HepG2 (cell line): ENCODE results near the gene TMEM144. TPM values are rescaled to one million over a fixed set of nuclear protein-coding genes. Genes with fewer than 3 reads are reported as not detected.

Experiments
- ATAC-seq: fragments of 200-7000 bp; cut with Tn5 transposase; 3 replicates; pipeline ENCODE4 v1.9.1; 2020; ENCODE audit warnings: mild to moderate bottlenecking, moderate library complexity
- BruUV-seq: library from RNA; stranded (reverse); fragments of 400-500 nt; replicated peaks from 2 replicates; lab custom pipeline; 2021; lab: Mats Ljungman, UMichigan
- CTCF ChIA-PET: fragments of 300-600 bp; formaldehyde crosslinking; extraction: SDS; loops from one replicate; lab custom pipeline; 2021; ENCODE audit warnings: low total read pairs, inconsistent platforms, low intra/inter-chr PET ratio; lab: Yijun Ruan, JAX
- POLR2A ChIA-PET: fragments of 350-600 bp; sonication (Branson Sonifier 250); formaldehyde crosslinking; loops from one replicate; lab custom pipeline; 2020; ENCODE audit warnings: antibody characterized with exemption, inconsistent platforms; lab: Yijun Ruan, JAX
- DNase-seq: peaks from one replicate; pipeline ENCODE4 v3.0.0-alpha.2; 2015; ENCODE audit warnings: low spot score
- FAIRE-seq: peaks from 3 replicates; lab custom pipeline; 2011; peaks lifted over from hg19 to GRCh38; lab: Jason Lieb, UNC
- H2AFZ ChIP-seq: one replicate; pipeline ENCODE4 v1.6.1; 2011; ENCODE audit warnings: low read length, inconsistent platforms
- H3K27ac ChIP-seq: fragments of 300-600 bp; 3 replicates; pipeline ENCODE4 v1.8.0; 2011; ENCODE audit warnings: mixed run types, mild to moderate bottlenecking, mixed read lengths, low read length, inconsistent platforms; ENCODE audit not compliant: insufficient read depth; ENCODE audit errors: extremely low read length
- H3K27me3 ChIP-seq, 2 experiments: fragments of 200-600 bp in 1 of 2; 2 replicates in 1 of 2; 3 replicates in 1 of 2; pipeline versions ENCODE4 v1.6.0 to v1.8.0; 2011; ENCODE audit warnings: low read length in 2 of 2, mild to moderate bottlenecking in 2 of 2, moderate library complexity in 2 of 2, inconsistent platforms in 1 of 2; ENCODE audit not compliant: insufficient read depth in 2 of 2, control insufficient read depth in 1 of 2
- H3K36me3 ChIP-seq, 2 experiments: fragments of 200-600 bp in 1 of 2; replicated peaks in 1 of 2; 2 replicates in 1 of 2; 3 replicates in 1 of 2; pipeline versions ENCODE4 v1.5.1 to v1.8.0; 2011; ENCODE audit warnings: low read length in 2 of 2, inconsistent platforms in 1 of 2; ENCODE audit not compliant: insufficient read depth in 2 of 2, control insufficient read depth in 1 of 2
- H3K4me1 ChIP-seq: 2 replicates; pipeline ENCODE4 v1.5.1; 2012; ENCODE audit warnings: low read length, inconsistent platforms; ENCODE audit not compliant: insufficient read depth
- H3K4me2 ChIP-seq: 2 replicates; pipeline ENCODE4 v1.6.0; 2011; ENCODE audit warnings: low read depth, low read length, inconsistent platforms
- H3K4me3 ChIP-seq, 3 experiments: fragments of 200-600 bp in 1 of 3; sonication (generic), shearing (Covaris generic) in 1 of 3; replicated peaks in 1 of 3; 2 replicates each; pipeline ENCODE4 v1.5.1; 2011 to 2016; ENCODE audit warnings: low read length in 3 of 3, inconsistent platforms in 2 of 3, low read depth in 2 of 3, mild to moderate bottlenecking in 2 of 3, control low read depth in 1 of 3, mixed read lengths in 1 of 3; ENCODE audit not compliant: insufficient read depth in 1 of 3
- H3K79me2 ChIP-seq: one replicate; pipeline ENCODE4 v1.6.1; 2011; ENCODE audit warnings: low read length, inconsistent platforms; ENCODE audit not compliant: insufficient read depth
- H3K9ac ChIP-seq: 2 replicates; pipeline ENCODE4 v1.6.0; 2011; ENCODE audit warnings: mild to moderate bottlenecking, low read depth, low read length, inconsistent platforms; ENCODE audit not compliant: insufficient read depth
- H3K9me3 ChIP-seq: 2 replicates; pipeline ENCODE4 v1.5.1; 2012; ENCODE audit warnings: mild to moderate bottlenecking, low read length
- H4K20me1 ChIP-seq: 2 replicates; pipeline ENCODE4 v1.6.0; 2011; ENCODE audit warnings: inconsistent platforms, mild to moderate bottlenecking, low read length, moderate library complexity; ENCODE audit not compliant: insufficient read depth
- FOXA1 ChIP-seq, 2 experiments: fragments of 450-650 bp in 1 of 2; sonication (generic) in 1 of 2; formaldehyde crosslinking in 1 of 2; IDR thresholded peaks; 2 replicates each; pipeline versions ENCODE4 v1.4.0 to v1.6.1; 2016 to 2020; ENCODE audit warnings: missing genetic modification reagents in 1 of 2
- HHEX ChIP-seq: IDR thresholded peaks from 2 replicates; pipeline ENCODE4 v1.6.1; 2016; ENCODE audit warnings: control low read depth
- KLF16 ChIP-seq, 2 experiments: sonication (generic) in 1 of 2; formaldehyde crosslinking in 1 of 2; IDR thresholded peaks; 2 replicates each; pipeline versions ENCODE4 v1.6.1 to v1.8.0; 2016 to 2023; ENCODE audit warnings: missing genetic modification reagents in 2 of 2, missing compliant biosample characterization in 1 of 2
- MAF1 ChIP-seq: sonication (generic); formaldehyde crosslinking; IDR thresholded peaks from 2 replicates; pipeline ENCODE4 v1.5.0; 2020; ENCODE audit warnings: missing genetic modification reagents, borderline replicate concordance
- RELA ChIP-seq: sonication (generic); formaldehyde crosslinking; IDR thresholded peaks from 2 replicates; pipeline ENCODE4 v1.4.0; 2020; ENCODE audit warnings: missing genetic modification reagents
- ZMYM3 ChIP-seq: sonication (generic); formaldehyde crosslinking; IDR thresholded peaks from 2 replicates; pipeline ENCODE4 v1.5.1; 2020; ENCODE audit warnings: mild to moderate bottlenecking, missing genetic modification reagents
- ZNF766 ChIP-seq: sonication (generic); formaldehyde crosslinking; IDR thresholded peaks from 2 replicates; pipeline ENCODE4 v1.5.0; 2020; ENCODE audit warnings: missing genetic modification reagents, borderline replicate concordance
- ZNF878 ChIP-seq: sonication (generic); formaldehyde crosslinking; IDR thresholded peaks from 2 replicates; pipeline ENCODE4 v1.8.1; 2023; ENCODE audit warnings: mild to moderate bottlenecking, missing genetic modification reagents, moderate library complexity
- ZNF879 ChIP-seq: sonication (generic); formaldehyde crosslinking; IDR thresholded peaks from 2 replicates; pipeline ENCODE4 v1.8.1; 2023; ENCODE audit warnings: missing genetic modification reagents
- ZSCAN29 ChIP-seq: sonication (generic); formaldehyde crosslinking; conservative IDR thresholded peaks from 2 replicates; pipeline ENCODE4 v1.4.0; 2020; ENCODE audit warnings: mild to moderate bottlenecking, missing genetic modification reagents
- WGBS: methylation state at CpG from one replicate; pipeline ENCODE4 v1.1.6; 2017; ENCODE audit warnings: low lambda C conversion rate; 5-methylcytosine and 5-hydroxymethylcytosine counted together
- in situ Hi-C: cut with HindIII; loops from 2 replicates; pipeline ENCODE4 v1.10.0; 2017; ENCODE audit warnings: low pct_unique_long_range_greater_than_20kb; ENCODE audit not compliant: extremely low pct_ligation_motif_present
- intact Hi-C: fragments of 100-400 bp; cut with micrococcal nuclease; formaldehyde crosslinking; loops from one replicate; pipeline ENCODE4 v1.10.0; 2022; ENCODE audit not compliant: unreplicated experiment
- polyA plus RNA-seq, 8 experiments: library from polyadenylated mRNA; depleted of rRNA in 3 of 8; stranded (reverse) in 7 of 8; unstranded in 1 of 8; fragments of >200 nt; fragmentation: Illumina TruSeq in 4 of 8; extraction: Trizol in 4 of 8; gene quantifications; 2 replicates each; pipeline versions ENCODE4 v1.2.1 to v1.2.3, GENCODE V29; 2011 to 2016; ENCODE audit warnings: low read depth in 4 of 8, missing spikeins in 1 of 8, mixed read lengths in 1 of 8; ENCODE audit not compliant: insufficient read depth in 1 of 8
- total RNA-seq, 5 experiments: library from RNA; depleted of rRNA; stranded (reverse); fragments of >200 nt; fragmentation: Illumina TruSeq; extraction: Trizol; gene quantifications; 2 replicates each; pipeline ENCODE4 v1.2.3, GENCODE V29; 2016; ENCODE audit warnings: low read depth in 1 of 5
- TF ChIP-seq, protein P1 (sequence below): sonication (generic); formaldehyde crosslinking; IDR thresholded peaks from 2 replicates; pipeline ENCODE4 v1.8.1; 2023; ENCODE audit warnings: missing genetic modification reagents, inconsistent platforms, borderline replicate concordance
- TF ChIP-seq, protein P2 (sequence below): sonication (generic); formaldehyde crosslinking; conservative IDR thresholded peaks from 2 replicates; pipeline ENCODE4 v1.4.0; 2020; ENCODE audit warnings: missing genetic modification reagents
- TF ChIP-seq, protein P3 (sequence below): sonication (generic); formaldehyde crosslinking; IDR thresholded peaks from 2 replicates; pipeline ENCODE4 v1.5.1; 2020; ENCODE audit warnings: missing genetic modification reagents, mild to moderate bottlenecking, borderline replicate concordance

The TMEM144 gene
- total and polyA plus RNA-seq, 2 of the 13 experiments (the other 11 are each of a cell fraction or from before 2014, with no cell fraction given): 10.9 to 12.3 TPM

DNA sequence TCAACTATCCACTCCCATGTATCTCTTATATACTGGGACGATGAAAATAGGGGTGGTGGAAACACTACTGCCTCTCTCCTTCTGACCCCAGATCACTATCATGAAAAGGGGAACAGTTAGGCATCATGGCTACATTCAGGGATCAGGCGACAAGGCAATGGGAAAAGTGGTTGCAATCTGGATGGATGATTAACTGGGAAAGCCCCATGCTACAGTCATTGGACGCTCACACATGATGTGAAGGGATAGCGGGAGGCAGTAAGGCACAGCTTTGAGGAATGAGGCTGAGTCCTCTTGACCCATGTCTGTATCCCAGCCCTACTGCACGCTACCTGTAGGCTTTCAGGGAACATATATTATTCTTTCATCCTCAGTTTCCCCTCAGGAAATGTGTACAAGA, 47.7 kb upstream of the TMEM144 start:
- H3K4me2 ChIP-seq: no peak overlapping the region
- H3K27ac ChIP-seq: no peak overlapping the region
- peaks cover 2 to 16% of the 10 kb centered on the region in 2 experiments; a peak in 3 of 5 replicates for H3K36me3 ChIP-seq
- H3K79me2 ChIP-seq: peaks cover 96% of the 10 kb centered on the region
- CTCF ChIA-PET: no interaction called here
- no peaks in the 10 kb centered on the region for H3K9me3 ChIP-seq
- POLR2A ChIA-PET: no interaction called here
- 100% methylated on average over 5 of the region's 5 CpGs for WGBS
- no peaks in the 10 kb centered on the region for H4K20me1 ChIP-seq
- H3K9ac ChIP-seq: no peak overlapping the region
- ATAC-seq (no peak), DNase-seq (no peak), FAIRE-seq (no peak)
- no peak overlapping the region for H3K4me3 ChIP-seq
- TF ChIP-seq RELA (CRISPR knock-in tag) (0 out of 2 replicates have a peak, but pooled peaks have one; percentile 41), ZNF878 (CRISPR knock-in tag) (no peak)
- TF ChIP-seq, protein P1, sequence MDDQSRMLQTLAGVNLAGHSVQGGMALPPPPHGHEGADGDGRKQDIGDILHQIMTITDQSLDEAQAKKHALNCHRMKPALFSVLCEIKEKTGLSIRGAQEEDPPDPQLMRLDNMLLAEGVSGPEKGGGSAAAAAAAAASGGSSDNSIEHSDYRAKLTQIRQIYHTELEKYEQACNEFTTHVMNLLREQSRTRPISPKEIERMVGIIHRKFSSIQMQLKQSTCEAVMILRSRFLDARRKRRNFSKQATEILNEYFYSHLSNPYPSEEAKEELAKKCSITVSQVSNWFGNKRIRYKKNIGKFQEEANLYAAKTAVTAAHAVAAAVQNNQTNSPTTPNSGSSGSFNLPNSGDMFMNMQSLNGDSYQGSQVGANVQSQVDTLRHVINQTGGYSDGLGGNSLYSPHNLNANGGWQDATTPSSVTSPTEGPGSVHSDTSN (CRISPR knock-in tag): no peak
- intact Hi-C loops: no loop called here
- no peaks in the 10 kb centered on the region for H3K27me3 ChIP-seq
- no peak overlapping the region for H2AFZ ChIP-seq
- no TSS peak for BruUV-seq
- peaks cover 81% of the 10 kb centered on the region for H3K4me1 ChIP-seq
- in situ Hi-C loops: no loop called here

DNA sequence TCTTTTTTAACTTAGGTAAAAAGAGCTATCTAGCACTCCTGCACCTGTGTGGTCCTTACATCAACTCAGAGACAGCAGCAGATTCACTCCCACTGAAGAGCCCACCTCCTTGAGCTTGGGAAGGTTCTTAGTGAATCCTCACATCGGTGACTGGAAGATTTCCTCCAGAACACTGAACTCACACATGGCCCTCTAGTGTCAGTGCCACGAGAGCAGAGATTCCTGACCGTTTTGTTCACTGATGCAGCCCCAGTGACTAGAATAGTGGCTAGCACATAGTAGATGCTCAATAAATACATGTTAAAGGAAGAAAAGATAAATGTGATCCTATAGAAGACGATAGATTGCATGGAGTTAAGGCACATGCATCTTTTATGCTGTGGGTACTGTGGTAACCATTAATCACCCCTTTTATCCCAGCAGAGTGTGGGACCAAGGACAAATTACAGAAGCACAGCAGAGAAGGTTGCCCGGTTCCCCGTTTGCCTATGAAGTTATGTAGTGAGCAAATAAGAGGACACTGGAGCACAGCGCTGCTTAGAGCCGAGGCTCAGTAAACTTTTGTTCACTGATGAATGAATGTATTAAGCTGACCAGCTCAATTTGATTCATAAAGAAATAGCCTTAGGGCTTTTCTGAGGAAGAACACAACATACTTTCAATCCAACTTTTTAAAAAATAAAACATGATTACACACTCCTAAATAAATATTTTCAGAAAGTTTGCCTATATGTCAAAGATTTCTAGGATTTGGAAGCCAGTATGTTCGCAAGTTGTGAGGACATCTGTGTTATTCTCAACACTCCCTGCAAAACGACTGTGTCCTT, 46.1 kb upstream of the TMEM144 start:
- ATAC-seq (peak; percentile 82), DNase-seq (peak; percentile 24), FAIRE-seq (no peak)
- BruUV-seq: no TSS peak
- no peaks in the 10 kb centered on the region for H3K27me3 ChIP-seq
- intact Hi-C loops (no loop called here), in situ Hi-C loops (no loop called here)
- no peak overlapping the region for H3K9ac ChIP-seq
- 59% methylated on average over 10 of the region's 10 CpGs for WGBS
- peaks cover 96% of the 10 kb centered on the region for H3K79me2 ChIP-seq
- no peaks in the 10 kb centered on the region for H3K9me3 ChIP-seq
- peaks cover 84% of the 10 kb centered on the region for H3K4me1 ChIP-seq
- CTCF ChIA-PET: no interaction called here
- peaks cover 3 to 16% of the 10 kb centered on the region in 2 experiments for H3K36me3 ChIP-seq
- peak overlapping the region in 1 of 3 experiments; percentile 21; a peak in 2 of 6 replicates for H3K4me3 ChIP-seq
- H2AFZ ChIP-seq: no peak overlapping the region
- H3K27ac ChIP-seq: no peak overlapping the region
- no peaks in the 10 kb centered on the region; the same call in 1 of the 2 replicates for H4K20me1 ChIP-seq
- POLR2A ChIA-PET: no interaction called here
- H3K4me2 ChIP-seq: peak overlapping the region; percentile 72
- TF ChIP-seq, protein P2, sequence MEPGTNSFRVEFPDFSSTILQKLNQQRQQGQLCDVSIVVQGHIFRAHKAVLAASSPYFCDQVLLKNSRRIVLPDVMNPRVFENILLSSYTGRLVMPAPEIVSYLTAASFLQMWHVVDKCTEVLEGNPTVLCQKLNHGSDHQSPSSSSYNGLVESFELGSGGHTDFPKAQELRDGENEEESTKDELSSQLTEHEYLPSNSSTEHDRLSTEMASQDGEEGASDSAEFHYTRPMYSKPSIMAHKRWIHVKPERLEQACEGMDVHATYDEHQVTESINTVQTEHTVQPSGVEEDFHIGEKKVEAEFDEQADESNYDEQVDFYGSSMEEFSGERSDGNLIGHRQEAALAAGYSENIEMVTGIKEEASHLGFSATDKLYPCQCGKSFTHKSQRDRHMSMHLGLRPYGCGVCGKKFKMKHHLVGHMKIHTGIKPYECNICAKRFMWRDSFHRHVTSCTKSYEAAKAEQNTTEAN (CRISPR knock-in tag): no peak
- no peak for TF ChIP-seq HHEX
- no peak for TF ChIP-seq ZNF879 (CRISPR knock-in tag)
- TF ChIP-seq ZNF766 (CRISPR knock-in tag): no peak
- TF ChIP-seq KLF16 (CRISPR knock-in tag; IDR thresholded peaks at IDR 0.05): no peak
- TF ChIP-seq FOXA1 (IDR thresholded peaks at IDR 0.05): no peak
- TF ChIP-seq FOXA1 (CRISPR knock-in tag; IDR thresholded peaks at IDR 0.05): 0 out of 2 replicates have a peak, but pooled peaks have one; percentile 36
- TF ChIP-seq MAF1 (CRISPR knock-in tag): no peak
- TF ChIP-seq ZSCAN29 (CRISPR knock-in tag): no peak
- TF ChIP-seq, protein P3, sequence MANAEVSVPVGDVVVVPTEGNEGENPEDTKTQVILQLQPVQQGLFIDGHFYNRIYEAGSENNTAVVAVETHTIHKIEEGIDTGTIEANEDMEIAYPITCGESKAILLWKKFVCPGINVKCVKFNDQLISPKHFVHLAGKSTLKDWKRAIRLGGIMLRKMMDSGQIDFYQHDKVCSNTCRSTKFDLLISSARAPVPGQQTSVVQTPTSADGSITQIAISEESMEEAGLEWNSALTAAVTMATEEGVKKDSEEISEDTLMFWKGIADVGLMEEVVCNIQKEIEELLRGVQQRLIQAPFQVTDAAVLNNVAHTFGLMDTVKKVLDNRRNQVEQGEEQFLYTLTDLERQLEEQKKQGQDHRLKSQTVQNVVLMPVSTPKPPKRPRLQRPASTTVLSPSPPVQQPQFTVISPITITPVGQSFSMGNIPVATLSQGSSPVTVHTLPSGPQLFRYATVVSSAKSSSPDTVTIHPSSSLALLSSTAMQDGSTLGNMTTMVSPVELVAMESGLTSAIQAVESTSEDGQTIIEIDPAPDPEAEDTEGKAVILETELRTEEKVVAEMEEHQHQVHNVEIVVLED (CRISPR knock-in tag): no peak
- TF ChIP-seq ZMYM3 (CRISPR knock-in tag): peak; percentile 39; the same call in 1 of the 2 replicates
